Activated CD8-positive, alpha-beta memory T cell treated with anti-CD3 and anti-CD28 coated beads, Interleukin-2, amount 50 U/mL, for 1 hour (primary cell): ENCODE data around the gene KLHDC10.
"Not testable (repeated sequence)": the region's sequence is repeated elsewhere in the genome, so short reads cannot be mapped to it uniquely, and the experiment has no call there.

Source experiments
- DNase-seq: peaks from one replicate; pipeline ENCODE4 v3.0.0-alpha.2; 2020; ENCODE audit errors: extremely low read depth

The KLHDC10 gene

GRCh38 chr7:130079846-130080394 is 9.6 kb downstream of the KLHDC10 start:
- DNase-seq: no peak

- not testable (repeated sequence) for DNase-seq
These were observed 13.2 kb downstream of the KLHDC10 start for GRCh38 chr7:130083497-130083896.

- no peak for DNase-seq
These were observed 13.9 kb downstream of the KLHDC10 start for GRCh38 chr7:130084037-130084875.

GRCh38 chr7:130085235-130085634 is 14.9 kb downstream of the KLHDC10 start:
- not testable (repeated sequence) for DNase-seq

GRCh38 chr7:130086938-130087337 is 16.6 kb downstream of the KLHDC10 start:
- no peak for DNase-seq

- no peak for DNase-seq
These were observed 17.0 kb downstream of the KLHDC10 start for GRCh38 chr7:130087364-130087763.

GRCh38 chr7:130090745-130091532 is 20.6 kb downstream of the KLHDC10 start:
- DNase-seq: no peak

GRCh38 chr7:130091999-130092398 is 21.7 kb downstream of the KLHDC10 start:
- DNase-seq: no peak

- no peak for DNase-seq
These were observed 22.3 kb downstream of the KLHDC10 start for GRCh38 chr7:130092598-130092997.

- DNase-seq: no peak
These were observed 25.5 kb downstream of the KLHDC10 start for GRCh38 chr7:130095812-130096211.

- DNase-seq: no peak
These were observed 26.0 kb downstream of the KLHDC10 start for GRCh38 chr7:130096243-130096827.

GRCh38 chr7:130099331-130099730 is 29.0 kb downstream of the KLHDC10 start:
- no peak for DNase-seq

- no peak for DNase-seq
These were observed 32.3 kb downstream of the KLHDC10 start for GRCh38 chr7:130102588-130102987.

GRCh38 chr7:130107949-130108674 is 37.8 kb downstream of the KLHDC10 start:
- DNase-seq: no peak

GRCh38 chr7:130108809-130109208 is 38.5 kb downstream of the KLHDC10 start:
- no peak for DNase-seq

GRCh38 chr7:130112093-130112492 is 41.8 kb downstream of the KLHDC10 start:
- DNase-seq: no peak

GRCh38 chr7:130112662-130113425 is 42.5 kb downstream of the KLHDC10 start:
- DNase-seq: no peak

- DNase-seq: not testable (repeated sequence)
These were observed 43.1 kb downstream of the KLHDC10 start for GRCh38 chr7:130113426-130113805.

GRCh38 chr7:130113887-130114286 is 43.6 kb downstream of the KLHDC10 start:
- DNase-seq: no peak

- no peak for DNase-seq
These were observed 44.0 kb downstream of the KLHDC10 start for GRCh38 chr7:130114374-130114773.

GRCh38 chr7:130114776-130115175 is 44.4 kb downstream of the KLHDC10 start:
- no peak for DNase-seq
